Measurements from ENCODE around the gene PPIL4.

The PPIL4 gene

DNA sequence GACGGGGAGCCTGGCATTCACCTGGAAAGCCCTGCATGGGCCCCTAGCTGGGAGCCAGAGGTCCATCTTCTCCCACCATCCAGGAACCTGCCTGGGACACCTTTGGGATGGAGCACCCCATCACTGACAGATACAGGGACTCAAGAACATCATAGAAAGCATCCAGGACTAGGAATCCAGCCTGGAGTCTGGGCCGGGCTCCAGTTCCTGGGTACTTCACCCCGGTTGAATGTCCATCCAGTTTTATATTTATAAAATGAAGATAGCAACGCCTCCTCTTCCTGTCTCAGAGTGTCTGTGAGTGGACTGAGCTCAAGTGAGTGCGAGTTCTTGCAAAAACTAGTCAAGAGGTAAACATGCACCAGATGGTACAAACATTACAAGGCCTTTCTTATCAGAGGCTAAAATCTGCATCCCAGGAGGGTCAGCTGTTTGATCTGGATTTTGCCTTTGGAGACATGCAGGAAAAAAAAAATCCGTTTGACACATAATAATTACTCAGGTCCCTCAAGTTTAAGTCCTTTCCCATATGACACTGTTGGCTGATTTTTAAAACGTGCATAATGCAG, 88.4 kb downstream of the PPIL4 start:
- DNase-seq = no peak

DNA sequence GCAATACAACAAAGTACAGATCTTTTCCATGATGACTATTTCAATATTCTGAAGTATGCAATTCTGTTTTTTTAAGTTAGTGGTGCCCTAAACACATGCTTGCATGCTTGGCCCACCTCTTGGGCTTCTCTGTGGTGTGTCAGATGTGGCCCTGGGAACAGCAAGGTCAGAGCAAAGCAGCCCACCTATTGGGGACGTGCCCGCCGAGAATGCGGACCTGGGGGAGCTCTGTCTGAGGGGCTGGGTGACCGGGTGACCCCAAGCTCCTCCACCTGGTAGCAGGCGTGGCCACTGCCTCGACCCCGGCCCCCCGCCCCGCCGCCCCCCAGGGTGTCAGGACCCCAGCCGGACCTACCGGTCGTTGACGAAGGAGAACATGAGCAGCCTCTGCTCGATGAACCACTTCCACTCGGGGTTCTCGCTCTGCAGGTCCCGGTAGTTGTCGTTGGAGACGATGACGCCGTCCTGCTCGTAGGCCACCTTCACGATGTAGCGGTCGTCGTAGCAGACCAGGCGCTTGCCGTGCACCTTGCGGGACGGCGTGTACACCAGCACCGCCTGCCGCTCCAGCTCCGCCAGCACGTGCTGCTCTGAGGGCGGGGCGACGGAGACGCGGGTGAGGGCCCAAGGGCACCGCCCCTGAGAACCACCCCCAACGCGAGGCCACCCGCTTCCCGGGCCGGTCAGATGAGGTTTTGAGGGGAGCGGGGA, 89.4 kb downstream of the PPIL4 start:
- no peak for DNase-seq

DNA sequence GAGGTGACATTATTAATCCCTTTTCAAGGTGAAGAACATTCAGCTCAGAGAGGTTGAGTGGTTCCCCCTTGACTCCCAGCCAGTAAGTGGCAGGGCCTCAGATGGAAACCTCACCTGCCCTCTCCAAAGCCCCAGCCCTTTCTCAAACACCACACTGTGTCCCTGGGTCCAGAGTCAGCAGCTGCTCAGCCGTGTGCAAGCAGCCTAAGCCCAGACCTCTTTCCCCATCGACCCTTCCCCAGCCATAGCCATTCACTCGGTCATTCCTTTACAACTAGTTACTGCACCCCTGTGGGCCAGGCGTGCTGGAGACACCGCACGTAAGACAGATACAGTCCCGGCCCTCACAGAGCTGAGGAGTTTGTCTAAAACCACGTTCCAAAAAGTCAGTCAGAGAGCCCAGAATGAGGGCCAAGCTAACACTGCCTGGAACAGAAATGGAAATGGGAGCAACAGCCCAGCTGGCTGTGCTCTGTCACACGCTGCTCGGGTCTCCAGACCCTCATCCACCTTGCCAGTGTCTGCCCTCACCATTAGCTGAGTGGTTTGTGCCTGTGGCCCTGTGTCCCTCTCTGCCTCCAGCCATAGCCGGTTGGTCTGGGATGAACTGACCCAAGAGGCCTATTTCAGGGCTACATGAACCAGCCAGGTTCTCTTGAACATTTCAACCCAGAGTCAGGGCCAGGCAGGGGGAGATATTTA, 90.7 kb downstream of the PPIL4 start:
- no peak for DNase-seq
